GM23338 (cell line): Measurements from ENCODE around the gene ACP3. TPM values are rescaled to one million over a fixed set of nuclear protein-coding genes. Genes with fewer than 3 reads are reported as not detected.

Experiments used
- ATAC-seq: fragments of 200-7000 bp; cut with Tn5 transposase; 3 replicates; pipeline ENCODE4 v1.9.1; 2020
- DNase-seq: peaks from one replicate; pipeline ENCODE4 v3.0.0-alpha.2; 2015; ENCODE audit warnings: low spot score
- H2AFZ ChIP-seq: fragments of 200-600 bp; sonication (generic); 2 replicates; pipeline ENCODE4 v1.8.0; 2016; ENCODE audit warnings: antibody characterized with exemption, mild to moderate bottlenecking, moderate library complexity
- H3F3A ChIP-seq: fragments of 200-600 bp; sonication (generic); replicated peaks from 2 replicates; pipeline ENCODE4 v1.8.0; 2017; ENCODE audit warnings: antibody characterized with exemption, mixed run types, low read depth
- H3K27ac ChIP-seq: fragments of 200-600 bp; sonication (generic); 2 replicates; pipeline ENCODE4 v1.6.1; 2016; ENCODE audit warnings: low read depth
- H3K27me3 ChIP-seq: fragments of 200-600 bp; sonication (generic); 2 replicates; pipeline ENCODE4 v1.8.0; 2016; ENCODE audit warnings: mild to moderate bottlenecking, mixed run types, moderate library complexity; ENCODE audit not compliant: insufficient read depth
- H3K36me3 ChIP-seq: fragments of 200-600 bp; sonication (generic); 2 replicates; pipeline ENCODE4 v1.8.0; 2016; ENCODE audit warnings: mild to moderate bottlenecking; ENCODE audit not compliant: insufficient read depth
- H3K4me1 ChIP-seq: fragments of 200-600 bp; sonication (generic); 2 replicates; pipeline ENCODE4 v1.8.0; 2016; ENCODE audit warnings: mild to moderate bottlenecking, moderate library complexity; ENCODE audit not compliant: insufficient read depth
- H3K4me2 ChIP-seq: fragments of 200-600 bp; sonication (generic); 2 replicates; pipeline ENCODE4 v1.7.1; 2017; ENCODE audit warnings: mixed run types
- H3K4me3 ChIP-seq: fragments of 200-600 bp; sonication (generic); 2 replicates; pipeline ENCODE4 v1.6.1; 2016; ENCODE audit warnings: mixed run types
- H3K79me2 ChIP-seq: fragments of 200-600 bp; sonication (generic); replicated peaks from 2 replicates; pipeline ENCODE4 v1.8.0; 2017; ENCODE audit warnings: mild to moderate bottlenecking; ENCODE audit not compliant: insufficient read depth
- H3K9me2 ChIP-seq: fragments of 200-600 bp; sonication (generic); 2 replicates; pipeline ENCODE4 v1.8.0; 2017; ENCODE audit not compliant: insufficient read depth
- H4K20me1 ChIP-seq: fragments of 200-600 bp; sonication (generic); replicated peaks from 2 replicates; pipeline ENCODE4 v1.8.0; 2017; ENCODE audit warnings: mild to moderate bottlenecking; ENCODE audit not compliant: insufficient read depth
- H3K27ac Mint-ChIP-seq: 2 replicates; pipeline ENCODE4 v1.8.0; 2020; ENCODE audit warnings: inconsistent platforms, mild to moderate bottlenecking, moderate library complexity, mixed read lengths
- H3K27me3 Mint-ChIP-seq: 3 replicates; pipeline ENCODE4 v1.8.0; 2022; ENCODE audit warnings: low read depth, mild to moderate bottlenecking, moderate library complexity, mixed read lengths, inconsistent platforms; ENCODE audit not compliant: insufficient read depth, poor library complexity
- H3K36me3 Mint-ChIP-seq: 3 replicates; pipeline ENCODE4 v1.8.0; 2021; ENCODE audit warnings: low read depth, mild to moderate bottlenecking, inconsistent platforms, moderate library complexity, mixed read lengths
- H3K4me1 Mint-ChIP-seq: 3 replicates; pipeline ENCODE4 v1.8.0; 2020; ENCODE audit warnings: mild to moderate bottlenecking, inconsistent platforms, mixed read lengths
- H3K4me3 Mint-ChIP-seq: 3 replicates; pipeline ENCODE4 v1.8.0; 2021; ENCODE audit warnings: moderate library complexity, mild to moderate bottlenecking, inconsistent platforms, mixed read lengths
- H3K9me3 Mint-ChIP-seq: 3 replicates; pipeline ENCODE4 v1.8.0; 2020; ENCODE audit warnings: moderate library complexity, mild to moderate bottlenecking, inconsistent platforms, mixed read lengths
- EZH2phosphoT487 ChIP-seq: fragments of 200-600 bp; sonication (generic); IDR thresholded peaks from one replicate; pipeline ENCODE4 v1.8.1; 2018; ENCODE audit warnings: antibody characterized with exemption; ENCODE audit not compliant: unreplicated experiment
- JUNB ChIP-seq: IDR thresholded peaks from one replicate; pipeline ENCODE4 v1.6.1; 2016; ENCODE audit warnings: antibody characterized with exemption; ENCODE audit not compliant: unreplicated experiment
- NANOG ChIP-seq: IDR thresholded peaks from 2 replicates; pipeline ENCODE4 v1.6.1; 2016; ENCODE audit warnings: antibody characterized with exemption, borderline replicate concordance
- REST ChIP-seq: IDR thresholded peaks from one replicate; pipeline ENCODE4 v1.6.1; 2018; ENCODE audit warnings: antibody characterized with exemption; ENCODE audit not compliant: unreplicated experiment
- STAT1 ChIP-seq: IDR thresholded peaks from one replicate; pipeline ENCODE4 v1.6.1; 2016; ENCODE audit warnings: antibody characterized with exemption; ENCODE audit not compliant: unreplicated experiment
- ZNF331 ChIP-seq: fragments of 250-450 bp; sonication (Bioruptor Pico); IDR thresholded peaks from 2 replicates; pipeline ENCODE4 v1.5.0; 2020; ENCODE audit warnings: low read depth, mild to moderate bottlenecking, moderate library complexity
- ZNF462 ChIP-seq: fragments of 250-450 bp; sonication (Bioruptor Pico); IDR thresholded peaks from 2 replicates; pipeline ENCODE4 v1.5.0; 2020; ENCODE audit warnings: mild to moderate bottlenecking, moderate library complexity
- polyA plus RNA-seq: library from polyadenylated mRNA; unstranded; fragments of >200 nt; fragmentation: Nextera tagmentation; extraction: Ambion mirVana; gene quantifications from 2 replicates; pipeline ENCODE4 v1.2.1, GENCODE V29; 2016
- total RNA-seq: library from RNA; depleted of rRNA; stranded (reverse); fragments of >200 nt; shearing (Covaris generic); gene quantifications from 2 replicates; pipeline ENCODE4 v1.2.3, GENCODE V29; 2014

The ACP3 gene
- total and polyA plus RNA-seq, 2 experiments from 2014 or later: 1.1 to 3.5 TPM

GRCh38 chr3:132289316-132289715 lies 27.9 kb upstream of the ACP3 start:
- no peaks in the 10 kb centered on the region for H3K36me3 ChIP-seq
- TF ChIP-seq EZH2phosphoT487: no peak
- TF ChIP-seq REST: no peak
- TF ChIP-seq JUNB: no peak
- no peak for TF ChIP-seq NANOG
- no peak for TF ChIP-seq STAT1
- TF ChIP-seq ZNF331: no peak
- no peak for TF ChIP-seq ZNF462 (CRISPR knock-in tag)
- no peaks in the 10 kb centered on the region for H3K27me3 ChIP-seq
- H3K9me2 ChIP-seq: no peaks in the 10 kb centered on the region
- Mint-ChIP-seq H3K27me3 (no peaks in the 10 kb centered on the region), H3K36me3 (no peaks in the 10 kb centered on the region), H3K4me3 (no peak overlapping the region), H3K9me3 (peaks cover 8% of the 10 kb centered on the region; the same call in 2 of the 3 replicates), H3K4me1 (peaks cover 22% of the 10 kb centered on the region), H3K27ac (no peak overlapping the region)
- H2AFZ ChIP-seq: no peak overlapping the region
- H4K20me1 ChIP-seq: no peaks in the 10 kb centered on the region
- no peak for DNase-seq
- H3K27ac ChIP-seq: no peak overlapping the region
- ATAC-seq: no peak
- peaks cover 37% of the 10 kb centered on the region for H3K4me1 ChIP-seq
- no peak overlapping the region for H3K4me3 ChIP-seq
- H3F3A ChIP-seq: peaks cover 7% of the 10 kb centered on the region; the same call in 1 of the 2 replicates
- H3K4me2 ChIP-seq: no peak overlapping the region
- no peaks in the 10 kb centered on the region for H3K79me2 ChIP-seq
